Activated CD4-positive, alpha-beta T cell treated with anti-CD3 and anti-CD28 coated beads for 48 hours (primary cell): ENCODE measurements around the gene GLTP.

ENCODE experiments used
- DNase-seq: peaks from one replicate; pipeline ENCODE4 v3.0.0-alpha.2; 2020

Gene GLTP

DNA sequence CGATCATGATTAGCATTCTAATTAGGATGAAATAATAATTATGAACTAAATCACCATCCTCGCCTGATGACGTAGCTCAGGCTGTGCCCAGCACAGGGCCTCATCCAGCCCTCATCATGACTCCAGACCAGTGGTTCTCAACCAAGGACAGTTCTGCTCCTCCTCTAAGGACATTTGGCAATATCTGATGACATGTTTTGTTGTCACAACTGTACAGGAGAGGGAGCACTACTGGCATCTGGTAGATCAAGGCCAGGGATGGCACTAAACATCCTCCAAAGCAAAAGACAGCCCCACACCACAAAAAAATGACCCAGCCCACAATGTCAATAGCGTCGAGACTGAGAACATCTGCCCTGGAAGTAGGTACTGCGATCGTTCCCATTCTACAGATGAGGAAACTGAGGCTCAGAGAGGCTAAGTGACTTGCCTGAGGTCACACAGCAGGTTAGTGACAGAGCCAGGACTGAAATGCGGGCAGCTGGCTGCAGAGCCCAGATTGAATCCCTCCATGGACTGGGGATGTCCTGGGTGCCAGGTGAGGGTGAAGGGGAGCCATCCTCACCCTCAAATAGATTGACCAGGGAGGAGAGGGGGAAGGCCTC lies 62.6 kb downstream of the GLTP start:
- no peak for DNase-seq

DNA sequence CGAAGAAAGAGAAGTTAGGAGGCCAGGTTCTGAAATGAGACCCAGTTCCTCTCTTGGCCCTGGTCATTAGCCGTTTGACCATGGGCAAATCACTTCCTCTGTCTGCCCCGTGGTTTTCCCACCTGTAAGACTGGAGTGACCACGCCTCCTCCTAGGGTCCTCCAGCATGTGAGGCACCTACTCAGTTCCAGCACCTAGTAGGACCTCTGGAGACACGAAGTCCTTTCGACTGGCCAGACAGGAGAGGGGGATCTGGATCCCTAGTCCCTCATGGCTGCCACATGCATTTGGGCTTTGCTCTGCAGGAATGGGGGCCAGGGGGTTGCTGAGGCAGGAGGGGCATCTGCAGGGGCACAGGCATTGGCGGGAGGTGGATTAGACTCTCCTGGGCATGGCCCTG lies 63.5 kb downstream of the GLTP start:
- no peak for DNase-seq

DNA sequence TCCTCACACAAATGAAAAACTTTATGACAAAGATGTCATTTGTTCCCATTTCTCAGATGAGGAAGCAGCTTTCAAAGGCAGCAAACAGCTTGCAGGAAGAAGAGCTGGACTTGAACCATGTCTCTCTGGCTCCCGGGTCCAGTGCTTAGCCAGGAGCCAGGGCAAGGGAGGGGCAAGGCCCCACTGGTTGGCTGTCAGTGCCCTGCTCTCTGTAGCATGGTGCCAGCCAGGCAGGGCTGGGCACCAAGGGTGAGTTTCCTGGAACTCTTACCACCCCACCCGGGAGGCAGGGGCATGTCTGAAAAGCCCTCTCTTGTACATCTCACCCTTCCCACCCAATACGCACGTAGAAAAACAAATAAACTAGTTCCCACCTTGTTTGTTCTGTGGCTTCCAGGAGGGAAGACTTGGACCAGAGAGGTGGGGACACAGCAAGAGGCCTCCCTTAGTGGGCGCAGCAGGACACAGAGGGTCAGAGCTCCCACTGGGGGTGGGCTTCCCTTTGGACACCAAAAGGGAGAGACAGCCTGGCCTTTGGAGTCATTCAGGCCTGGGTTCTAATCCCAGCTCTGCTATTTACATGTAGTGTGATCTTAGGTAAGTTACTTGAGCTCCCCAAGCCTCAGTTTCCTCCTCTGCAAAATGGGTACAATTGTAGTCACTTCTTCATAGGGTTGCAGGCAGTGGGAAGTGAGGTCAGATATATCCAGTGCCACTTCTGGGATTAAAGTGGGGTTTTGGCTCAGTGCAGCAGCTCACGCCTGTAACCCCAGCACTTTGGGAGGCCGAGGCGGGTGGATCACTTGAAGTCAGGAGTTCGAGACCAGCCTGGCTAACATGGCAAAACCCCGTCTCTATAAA lies 64.4 kb downstream of the GLTP start:
- no peak for DNase-seq

DNA sequence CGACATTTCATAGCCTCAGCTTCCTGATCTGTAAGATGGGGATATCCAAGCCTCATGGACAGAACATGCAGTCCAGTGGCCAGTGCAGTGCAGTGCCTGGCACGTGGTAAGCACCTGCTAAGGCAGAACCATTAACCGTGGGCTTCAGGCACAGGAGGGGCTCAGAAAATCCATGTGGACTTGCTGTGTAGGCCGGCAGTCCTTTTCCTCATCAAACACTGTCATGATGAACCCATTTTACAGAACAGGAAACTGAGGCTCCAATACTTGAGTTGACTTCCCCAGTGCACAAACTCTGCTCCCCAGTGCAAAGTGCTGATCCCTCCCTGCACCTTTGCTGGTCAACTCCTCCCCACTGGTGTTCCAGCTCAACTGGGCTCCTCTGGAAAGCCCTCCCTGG lies 65.1 kb downstream of the GLTP start:
- no peak for DNase-seq

DNA sequence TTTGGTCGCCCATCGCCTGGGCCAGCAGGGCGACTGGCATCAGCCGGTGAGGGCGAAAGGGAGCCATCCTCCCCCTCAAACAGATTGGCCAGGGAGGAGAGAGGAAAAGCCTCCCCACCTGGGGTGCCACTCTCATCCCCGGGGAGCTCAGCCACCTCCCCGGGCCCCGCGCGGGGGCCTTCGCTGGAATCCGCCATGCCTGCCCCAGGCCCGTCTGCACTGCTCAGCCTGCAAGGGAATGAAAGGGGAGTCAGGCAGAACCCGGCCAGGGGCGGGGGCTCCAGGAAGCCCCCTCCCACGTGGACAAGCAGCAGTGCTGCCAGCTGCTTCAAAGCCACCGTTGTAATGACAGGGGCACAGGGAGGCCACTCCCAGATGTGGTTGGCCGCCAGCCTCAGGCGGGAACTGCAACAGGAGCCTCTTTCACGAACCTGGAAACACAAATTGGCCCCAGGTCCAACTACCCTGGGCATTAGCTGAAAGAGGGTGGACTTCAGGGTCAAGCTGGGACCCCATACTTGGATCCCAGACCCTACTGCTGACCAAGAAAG lies 65.7 kb downstream of the GLTP start:
- no peak for DNase-seq

DNA sequence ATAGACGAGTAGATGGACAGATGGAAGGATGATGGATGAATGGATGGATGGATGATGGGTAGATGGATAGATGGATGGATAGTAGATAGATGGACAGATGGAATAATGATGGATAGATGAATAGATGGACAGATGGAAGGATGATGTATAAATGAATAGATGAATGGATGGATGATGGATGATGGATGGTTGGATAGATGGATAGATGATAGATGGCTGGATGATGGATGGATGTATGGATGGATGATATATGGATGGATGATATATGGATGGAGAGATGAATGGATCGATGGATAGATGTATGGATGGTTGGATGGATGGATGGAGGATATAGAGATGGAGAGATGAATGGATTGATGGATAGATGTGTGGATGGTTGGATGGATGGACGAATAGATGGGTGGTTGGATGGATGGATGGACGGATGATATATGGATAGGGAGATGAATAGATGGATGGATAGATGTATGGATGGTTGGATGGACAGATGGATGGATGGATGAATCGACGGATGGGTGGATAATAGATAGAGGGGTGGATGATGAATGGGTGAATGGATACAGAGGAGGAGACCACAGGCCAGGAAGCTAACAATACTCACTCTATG lies 66.4 kb downstream of the GLTP start:
- no peak for DNase-seq

DNA sequence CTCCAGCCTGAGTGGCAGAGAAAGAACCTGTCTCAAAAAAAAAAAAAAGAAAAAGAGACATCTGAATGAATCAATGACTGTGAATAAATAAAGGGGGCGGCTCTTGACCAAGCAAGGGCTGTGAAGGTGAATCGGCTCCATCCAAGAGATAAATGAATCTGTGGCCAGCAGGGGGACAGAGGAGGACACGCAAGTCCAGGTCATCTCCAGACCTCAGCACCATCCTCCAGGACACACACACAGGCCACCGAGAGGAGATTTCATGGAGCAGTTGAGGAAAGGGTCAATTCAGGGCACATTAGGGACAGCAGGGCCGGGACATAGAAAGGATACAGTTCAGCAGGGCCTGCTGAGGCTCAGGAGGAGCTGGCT lies 68.7 kb downstream of the GLTP start:
- no peak for DNase-seq

DNA sequence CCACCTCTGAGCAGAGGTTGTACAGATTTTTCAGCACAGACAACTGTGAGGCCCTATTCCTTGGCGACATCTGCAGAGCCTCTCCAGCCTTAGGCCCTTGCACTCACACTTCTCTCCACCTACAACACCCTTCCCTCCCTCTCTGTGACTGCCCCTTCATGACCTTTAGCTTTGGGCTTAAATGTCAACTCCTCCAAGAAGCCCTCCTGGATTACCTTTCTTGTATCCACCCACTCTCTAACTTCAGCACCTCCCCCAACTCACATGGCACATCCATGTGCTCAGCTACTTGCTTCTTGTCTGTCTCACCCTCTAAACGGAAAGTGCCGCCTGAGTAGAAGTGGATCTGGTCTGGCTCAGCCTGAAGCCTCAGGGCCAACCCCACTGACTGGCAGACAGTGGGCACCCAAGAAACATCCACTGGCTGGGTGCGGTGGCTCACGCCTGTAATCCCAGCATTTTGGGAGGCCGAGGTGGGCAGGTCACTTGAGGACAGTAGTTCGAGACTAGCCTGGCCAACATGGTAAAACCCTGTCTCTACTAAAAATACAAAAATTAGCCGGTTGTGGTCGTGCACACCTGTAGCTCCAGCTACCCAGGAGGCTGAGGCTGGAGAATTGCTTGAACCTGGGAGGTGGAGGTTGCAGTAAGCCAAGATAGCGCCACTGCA lies 69.3 kb downstream of the GLTP start:
- no peak for DNase-seq

DNA sequence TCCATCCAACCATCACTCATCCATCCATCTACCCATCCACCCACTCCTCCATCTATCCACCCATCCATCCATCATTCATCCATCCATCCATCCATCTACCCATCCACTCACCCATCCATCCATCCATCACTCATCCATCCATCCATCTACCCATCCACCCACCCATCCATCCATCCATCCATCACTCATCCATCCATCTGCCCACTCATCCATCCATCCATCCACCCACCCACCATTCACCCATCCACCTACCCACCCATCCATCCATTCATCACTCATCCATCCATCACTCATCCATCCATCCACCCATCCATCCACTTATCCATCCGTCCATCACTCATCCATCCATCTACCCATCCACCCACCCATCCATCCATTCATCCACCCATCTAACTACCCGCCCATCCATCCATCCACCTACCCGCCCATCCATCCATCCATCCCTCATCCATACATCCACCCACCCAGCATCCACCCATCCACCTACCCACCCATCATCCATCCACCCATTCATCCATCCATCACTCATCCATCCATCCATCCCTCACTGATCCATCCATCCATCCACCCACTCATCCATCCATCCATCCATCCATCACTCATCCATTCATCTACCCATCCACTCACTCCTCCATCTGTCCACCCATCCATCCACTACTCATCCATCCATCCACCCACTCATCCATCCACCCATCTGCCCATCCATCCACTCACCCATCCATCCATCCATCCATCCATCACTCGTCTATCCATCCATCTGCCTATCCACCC lies 71.3 kb downstream of the GLTP start:
- DNase-seq = no peak

DNA sequence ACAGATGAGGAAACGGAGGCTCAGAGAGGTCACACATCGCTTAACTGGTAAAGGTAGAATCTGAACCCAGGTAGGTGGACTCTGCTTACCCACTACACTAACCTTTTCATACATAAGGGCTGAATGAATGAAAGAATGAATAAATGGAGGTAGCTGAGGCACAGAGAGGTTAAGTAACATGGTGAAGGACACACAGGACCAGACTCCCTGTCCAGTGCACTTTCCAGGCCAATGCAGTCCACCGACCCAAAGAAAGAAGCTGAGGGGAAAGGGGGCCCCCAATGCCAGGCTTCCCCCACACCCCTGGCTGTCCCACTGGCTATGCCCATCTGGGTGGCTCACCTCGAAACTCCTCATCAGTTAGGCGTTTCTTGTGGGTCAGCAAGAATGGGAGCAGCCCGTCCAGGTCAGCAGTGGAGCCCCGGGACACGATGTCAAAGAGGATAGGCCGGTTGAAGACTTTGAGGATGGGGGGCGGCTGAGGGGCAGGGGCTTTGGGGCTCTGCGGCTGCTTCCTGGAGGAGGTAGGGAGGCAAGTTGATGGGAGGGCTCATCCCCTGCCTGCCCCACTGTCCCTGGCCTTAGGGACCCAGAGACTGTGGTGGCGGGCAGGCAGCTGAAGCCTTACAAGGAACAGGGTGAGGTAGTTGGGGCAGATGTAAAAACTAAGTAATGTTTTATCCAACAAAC lies 72.2 kb downstream of the GLTP start:
- no peak for DNase-seq

DNA sequence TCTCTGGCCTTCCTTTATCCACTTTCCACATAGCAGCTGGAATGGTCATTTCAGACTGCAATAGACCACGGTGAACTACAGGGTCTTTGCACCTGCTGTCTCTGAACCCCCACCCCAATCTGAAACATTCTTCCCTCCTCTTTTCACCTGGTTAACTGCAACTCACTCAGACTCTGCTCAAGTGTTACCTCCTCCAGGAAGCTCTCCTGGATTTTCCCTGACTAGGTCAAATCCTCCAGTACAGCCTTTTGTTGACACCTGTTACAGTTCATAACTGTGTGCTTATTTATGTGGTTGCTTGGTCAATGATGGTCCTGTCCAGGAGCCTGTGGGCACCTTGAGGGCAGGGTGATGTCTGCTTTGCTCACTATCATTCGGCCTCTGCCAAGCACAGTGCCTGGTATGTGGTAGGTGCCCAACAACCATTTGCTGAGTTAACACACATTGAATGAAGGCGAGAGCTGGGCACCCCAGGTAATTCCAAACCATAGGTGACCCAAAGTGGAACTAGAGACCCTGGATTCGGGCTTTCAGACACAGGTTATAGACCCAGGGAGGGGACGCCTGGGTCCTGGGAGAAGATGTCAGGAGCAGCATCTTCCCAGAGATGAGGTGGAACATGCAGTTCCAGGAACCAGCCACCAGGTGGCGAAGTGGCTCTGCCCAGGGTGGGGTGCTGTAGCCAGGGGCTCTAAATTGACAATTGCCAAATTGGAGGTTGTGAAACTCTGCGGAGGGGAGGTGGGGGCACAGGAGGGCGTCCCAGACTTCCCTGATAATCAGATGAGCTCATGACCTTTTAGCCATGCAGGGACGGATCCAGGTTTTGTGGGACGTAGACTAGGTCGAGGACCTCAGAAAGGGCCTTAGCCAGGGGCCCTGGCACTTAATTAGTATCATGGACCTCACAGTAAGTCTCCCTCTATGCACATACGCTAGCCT lies 75.2 kb downstream of the GLTP start:
- DNase-seq = peak; percentile 71

DNA sequence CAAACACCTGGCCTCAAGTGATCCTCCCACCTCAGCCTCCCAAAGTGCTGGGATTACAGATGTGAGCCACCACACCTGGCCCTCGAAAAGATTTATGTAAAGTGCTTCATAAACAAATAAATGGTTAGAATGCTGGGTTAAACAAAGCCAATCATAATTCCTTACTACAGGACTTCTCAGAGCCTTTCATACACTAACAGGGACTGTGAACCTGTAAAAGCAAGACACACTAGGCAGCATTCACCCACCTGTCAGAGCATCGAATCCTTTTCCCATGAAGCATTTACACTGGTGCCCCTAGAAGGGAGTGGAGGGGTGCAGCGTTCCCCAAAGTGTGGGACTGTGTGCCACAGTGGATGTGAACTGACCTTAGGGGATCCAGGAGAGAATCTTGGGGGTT lies 76.7 kb downstream of the GLTP start:
- no peak for DNase-seq

DNA sequence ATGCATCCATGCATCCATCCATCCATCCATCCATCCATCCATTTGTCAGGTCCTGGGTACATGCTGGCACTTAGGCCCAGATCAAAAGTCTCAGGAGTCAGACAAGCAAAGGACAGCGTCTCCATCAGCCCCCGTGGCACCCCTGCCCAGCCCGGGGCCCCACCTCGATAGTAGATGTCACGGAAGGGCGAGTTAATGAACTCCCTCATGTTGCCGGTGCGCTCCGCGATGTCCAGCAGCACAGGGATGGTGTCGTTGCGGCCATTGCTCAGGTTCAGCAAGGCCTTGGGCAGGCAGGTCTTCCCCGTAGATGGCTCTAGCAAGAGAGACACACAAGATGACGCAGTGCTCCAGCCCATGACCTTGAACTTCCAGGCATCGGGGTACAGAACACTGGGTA lies 77.5 kb downstream of the GLTP start:
- no peak for DNase-seq
